ENCODE data around the gene LSAMP.
"Not testable (repeated sequence)": the region's sequence is repeated elsewhere in the genome, so short reads cannot be mapped to it uniquely, and the experiment has no call there.

The LSAMP gene

DNA sequence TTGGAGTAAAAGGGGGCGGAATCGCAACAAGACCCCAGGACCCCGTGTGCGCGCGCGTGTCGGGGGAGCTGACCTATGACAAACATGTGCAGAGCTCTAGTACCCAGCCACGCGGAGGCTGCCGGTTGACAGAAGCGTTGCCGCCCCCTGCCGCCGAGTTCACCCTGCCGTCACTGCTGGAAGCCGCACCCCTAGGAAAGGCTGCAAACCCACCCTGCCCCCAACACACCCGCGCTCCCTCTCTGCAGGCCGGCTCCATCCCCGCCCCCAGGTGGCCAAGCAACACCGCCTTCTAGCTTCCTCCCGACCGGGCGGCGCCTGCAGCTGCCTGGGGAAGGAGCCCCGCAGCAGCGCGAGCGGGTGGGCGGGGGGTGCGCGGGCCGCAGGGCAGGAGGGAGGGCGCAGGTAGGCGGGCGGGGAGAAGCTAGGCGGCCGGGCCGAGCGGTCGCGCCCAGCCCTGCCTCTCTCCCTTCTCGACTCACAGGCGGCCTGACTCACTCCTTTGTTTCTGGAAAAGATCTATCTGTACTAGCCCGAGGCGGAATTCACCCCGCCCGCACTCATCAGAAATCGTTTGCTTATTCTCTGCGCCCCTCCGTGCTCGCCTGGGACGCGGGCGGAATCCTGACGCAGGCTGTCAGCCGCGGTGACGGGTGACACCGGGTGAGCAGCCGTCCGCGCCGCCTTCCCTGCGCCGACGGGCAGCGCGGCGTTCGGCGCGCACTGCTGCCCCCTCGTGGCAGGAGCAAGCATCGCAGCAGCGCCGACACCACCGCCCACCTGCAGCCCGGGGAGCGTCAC, 661.1 kb downstream of the LSAMP start:
- no peak for TF ChIP-seq JUND (IDR thresholded peaks at IDR 0.05; ENCODE audit: low read depth)

DNA sequence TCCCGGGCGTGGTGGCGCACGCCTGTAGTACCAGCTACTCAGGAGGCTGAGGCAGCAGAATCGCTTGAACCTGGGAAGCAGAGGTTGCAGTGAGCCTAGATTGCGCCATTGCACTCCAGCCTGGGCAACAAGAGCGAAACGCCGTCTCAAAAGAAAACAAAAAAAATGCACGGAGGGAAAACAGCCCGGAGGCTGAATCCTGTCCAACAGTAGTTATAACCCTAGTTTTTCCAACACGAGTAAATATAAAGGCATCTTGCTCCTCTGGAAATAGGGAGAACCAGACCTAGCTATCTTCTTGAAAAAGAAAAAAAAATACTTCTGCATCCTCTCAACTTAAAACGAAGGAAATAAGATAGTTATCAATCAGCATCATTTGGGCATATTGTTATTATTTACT, 661.9 kb downstream of the LSAMP start:
- DNase-seq (ENCODE audit: low read depth in 1 of 2, low spot score in 1 of 2); in situ Hi-C loops (cut with HindIII; ENCODE audit: low pct_unique_long_range_greater_than_20kb, low sequenced_read_pairs): not testable (repeated sequence)

More for the DNA sequence above, 661.1 kb downstream of the LSAMP start:
- in situ Hi-C loops (cut with HindIII; ENCODE audit: low pct_unique_long_range_greater_than_20kb, low sequenced_read_pairs) = no loop called here
- DNase-seq (ENCODE audit: low read depth in 1 of 2, low spot score in 1 of 2) = peak; percentile 77 to 85

DNA sequence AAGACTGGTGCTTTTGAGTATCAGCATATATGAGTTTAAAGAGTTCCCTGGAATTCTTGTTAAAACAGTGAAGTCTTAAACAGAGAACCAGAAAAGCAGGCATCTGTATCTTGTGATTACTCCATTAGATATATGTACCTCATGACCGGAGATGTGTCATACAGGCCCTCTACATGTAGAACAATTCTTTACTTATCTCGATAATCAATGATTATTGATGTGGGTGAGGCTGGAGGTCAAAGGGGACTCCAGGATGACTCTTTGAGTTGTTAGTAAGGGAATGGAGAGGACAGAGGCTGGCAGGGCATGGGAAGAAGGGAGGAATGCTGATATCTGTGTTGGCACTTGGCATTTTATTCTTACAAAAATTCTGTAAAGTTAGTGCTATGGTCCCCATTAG, 666.3 kb downstream of the LSAMP start:
- TF ChIP-seq JUND (IDR thresholded peaks at IDR 0.05; ENCODE audit: low read depth) = no peak

DNA sequence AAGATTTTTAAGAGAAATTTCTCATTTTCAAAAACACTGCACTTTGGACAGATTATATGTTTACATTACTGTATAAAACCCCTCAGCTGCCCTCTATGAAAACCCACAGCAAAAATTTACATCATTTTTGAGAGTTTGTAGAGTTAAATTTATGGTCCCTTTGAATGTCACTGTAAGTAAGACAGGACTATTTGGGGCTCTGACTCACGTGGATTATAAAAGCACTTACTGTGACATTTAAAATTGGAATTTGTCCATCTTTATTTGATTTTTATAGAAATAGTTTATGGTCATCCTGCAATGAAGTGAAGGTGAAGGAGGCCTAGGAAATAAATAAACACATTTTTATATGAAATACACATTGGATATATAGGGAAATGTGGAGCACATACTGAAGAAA, 672.3 kb downstream of the LSAMP start:
- no peak for TF ChIP-seq JUND (IDR thresholded peaks at IDR 0.05; ENCODE audit: low read depth)
- in situ Hi-C loops (cut with HindIII; ENCODE audit: low pct_unique_long_range_greater_than_20kb, low sequenced_read_pairs) = no loop called here
- no peak for DNase-seq (ENCODE audit: low read depth in 1 of 2, low spot score in 1 of 2)

More for the DNA sequence above, 666.3 kb downstream of the LSAMP start:
- DNase-seq (ENCODE audit: low read depth in 1 of 2, low spot score in 1 of 2) = no peak
- in situ Hi-C loops (cut with HindIII; ENCODE audit: low pct_unique_long_range_greater_than_20kb, low sequenced_read_pairs) = no loop called here

DNA sequence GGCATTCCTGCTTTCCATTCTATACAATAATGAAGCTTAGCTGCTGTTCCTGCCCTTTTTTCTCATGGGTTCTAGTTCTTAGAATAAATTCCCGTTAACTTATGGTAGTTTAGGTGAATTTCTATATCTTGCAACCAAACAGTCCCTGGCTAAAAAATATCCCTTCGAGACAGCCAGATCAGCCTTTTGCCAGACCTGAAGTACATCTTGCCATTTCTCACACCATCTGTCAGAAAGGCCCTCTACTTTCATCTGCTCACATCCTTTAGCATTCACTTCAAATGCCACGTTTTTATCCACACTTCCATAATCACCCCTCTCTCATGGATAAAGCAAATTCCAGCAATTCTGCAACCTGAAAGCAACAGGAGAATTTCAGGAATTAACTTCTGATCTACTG, 676.6 kb downstream of the LSAMP start:
- in situ Hi-C loops (cut with HindIII; ENCODE audit: low pct_unique_long_range_greater_than_20kb, low sequenced_read_pairs) = no loop called here
- no peak for DNase-seq (ENCODE audit: low read depth in 1 of 2, low spot score in 1 of 2)
- TF ChIP-seq JUND (IDR thresholded peaks at IDR 0.05; ENCODE audit: low read depth) = no peak

DNA sequence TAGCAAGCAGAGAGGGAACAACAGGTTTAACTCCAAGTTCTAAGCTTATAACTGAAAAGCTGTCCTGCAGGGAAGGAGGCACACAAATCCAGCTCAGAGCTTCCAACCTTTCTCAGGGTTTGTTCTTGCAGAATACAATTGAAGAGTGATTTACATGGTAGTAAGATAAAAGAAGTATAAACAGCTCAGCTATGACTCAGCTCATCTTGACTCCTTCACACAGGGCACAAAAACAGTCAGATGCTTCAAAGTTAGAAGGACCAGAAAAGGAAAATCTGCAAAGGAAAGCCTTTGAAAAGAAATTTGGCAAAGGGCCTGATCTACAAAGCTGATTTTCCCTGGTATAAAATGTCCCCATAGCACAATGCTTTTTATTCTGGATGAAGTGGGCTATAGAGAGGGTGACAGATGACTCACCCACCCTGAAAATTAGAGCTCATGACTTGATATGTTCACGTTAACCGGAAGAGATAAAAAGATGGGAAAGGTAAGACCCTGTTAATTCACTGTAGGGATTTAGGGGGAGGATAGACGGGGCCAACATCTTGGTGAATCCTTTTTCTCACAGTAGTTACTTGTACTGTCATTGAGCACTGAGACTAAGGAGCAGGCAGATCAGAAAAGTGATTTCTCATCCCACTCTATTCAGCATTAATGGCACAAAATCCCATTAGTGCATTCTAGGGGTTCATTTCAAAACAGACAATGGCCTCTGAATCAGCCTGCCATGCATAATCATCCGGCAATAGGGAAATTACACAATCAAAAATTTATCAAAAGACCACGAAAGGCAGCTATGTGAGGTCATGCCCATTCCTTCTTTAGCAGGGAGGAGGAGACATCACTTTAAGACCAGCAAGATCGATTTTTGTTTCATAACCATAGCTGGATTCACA, 678.5 kb downstream of the LSAMP start:
- in situ Hi-C loops (cut with HindIII; ENCODE audit: low pct_unique_long_range_greater_than_20kb, low sequenced_read_pairs) = no loop called here
- TF ChIP-seq JUND (IDR thresholded peaks at IDR 0.05; ENCODE audit: low read depth) = no peak
- no peak for DNase-seq (ENCODE audit: low read depth in 1 of 2, low spot score in 1 of 2)

DNA sequence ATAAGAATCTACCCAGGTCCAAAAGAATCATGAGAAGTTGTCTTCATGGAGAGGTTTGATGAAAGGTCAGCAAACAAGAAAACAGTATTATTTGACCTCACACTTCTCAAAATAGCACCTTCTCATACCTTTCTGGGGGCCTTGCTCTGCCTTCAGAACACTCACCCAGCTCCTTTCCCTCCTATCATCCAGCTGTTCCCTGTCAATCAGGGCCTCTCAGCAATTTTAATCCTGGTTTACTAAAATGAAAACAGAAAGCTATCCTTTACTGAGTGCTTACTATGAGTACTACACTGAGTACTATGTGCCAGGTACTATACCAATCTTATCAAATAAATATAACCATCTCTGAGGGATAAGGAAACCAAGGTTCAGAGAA, 683.4 kb downstream of the LSAMP start:
- TF ChIP-seq JUND (IDR thresholded peaks at IDR 0.05; ENCODE audit: low read depth) = no peak
- DNase-seq (ENCODE audit: low read depth in 1 of 2, low spot score in 1 of 2) = no peak
- in situ Hi-C loops (cut with HindIII; ENCODE audit: low pct_unique_long_range_greater_than_20kb, low sequenced_read_pairs) = no loop called here

DNA sequence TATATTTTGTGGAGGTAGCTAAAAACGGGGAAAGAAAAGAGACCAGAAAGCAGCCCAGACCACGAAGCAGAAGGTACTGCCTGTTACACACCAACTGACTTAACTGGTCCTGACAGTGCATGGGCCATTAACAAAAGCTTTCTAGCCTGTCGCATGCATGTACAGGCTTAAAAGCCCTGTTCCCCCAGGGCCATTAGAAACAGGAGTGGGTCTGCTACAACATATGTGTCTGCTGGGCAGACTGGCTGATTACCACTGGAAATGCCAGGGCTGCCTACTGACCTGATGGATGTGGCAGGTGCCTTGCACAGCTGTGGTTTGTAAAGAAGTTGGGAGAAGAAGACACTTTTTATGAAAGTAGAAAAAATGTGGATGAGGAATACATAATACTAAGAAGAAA, 684.6 kb downstream of the LSAMP start:
- no peak for TF ChIP-seq JUND (IDR thresholded peaks at IDR 0.05; ENCODE audit: low read depth)
- DNase-seq (ENCODE audit: low read depth in 1 of 2, low spot score in 1 of 2) = no peak
- in situ Hi-C loops (cut with HindIII; ENCODE audit: low pct_unique_long_range_greater_than_20kb, low sequenced_read_pairs) = no loop called here

DNA sequence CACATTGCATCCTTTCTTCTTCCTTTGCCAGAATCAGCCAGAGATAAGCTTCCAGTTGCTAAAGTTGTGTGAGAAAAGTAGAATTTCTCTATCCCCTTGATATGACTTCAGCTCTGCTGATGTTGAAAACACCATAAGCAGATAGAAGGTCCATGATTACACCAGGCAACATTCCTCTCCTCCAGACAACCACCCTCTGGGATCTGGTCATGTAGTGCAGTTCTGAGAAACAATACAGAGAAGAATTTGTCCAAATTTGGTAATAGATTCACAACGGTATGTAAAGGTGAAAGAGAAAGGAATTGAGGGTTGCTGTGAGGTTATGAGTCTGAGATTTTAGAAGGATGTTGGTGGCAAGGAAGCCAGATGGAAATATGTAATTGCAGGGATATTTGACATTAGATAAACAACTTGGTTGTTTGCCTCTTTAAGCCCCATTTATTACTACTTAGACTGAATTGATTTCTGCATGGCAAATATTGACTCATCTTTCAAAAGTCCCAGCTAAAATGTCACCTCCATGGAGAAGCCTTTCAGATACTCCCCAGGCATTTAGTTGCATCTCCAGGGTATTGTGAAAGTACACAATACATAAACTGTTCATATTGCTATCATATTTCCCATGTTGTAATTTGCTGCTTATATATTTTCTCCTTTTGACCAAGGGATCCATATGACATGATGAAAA, 687.1 kb downstream of the LSAMP start:
- no peak for DNase-seq (ENCODE audit: low read depth in 1 of 2, low spot score in 1 of 2)
- in situ Hi-C loops (cut with HindIII; ENCODE audit: low pct_unique_long_range_greater_than_20kb, low sequenced_read_pairs) = no loop called here
- TF ChIP-seq JUND (IDR thresholded peaks at IDR 0.05; ENCODE audit: low read depth) = no peak

DNA sequence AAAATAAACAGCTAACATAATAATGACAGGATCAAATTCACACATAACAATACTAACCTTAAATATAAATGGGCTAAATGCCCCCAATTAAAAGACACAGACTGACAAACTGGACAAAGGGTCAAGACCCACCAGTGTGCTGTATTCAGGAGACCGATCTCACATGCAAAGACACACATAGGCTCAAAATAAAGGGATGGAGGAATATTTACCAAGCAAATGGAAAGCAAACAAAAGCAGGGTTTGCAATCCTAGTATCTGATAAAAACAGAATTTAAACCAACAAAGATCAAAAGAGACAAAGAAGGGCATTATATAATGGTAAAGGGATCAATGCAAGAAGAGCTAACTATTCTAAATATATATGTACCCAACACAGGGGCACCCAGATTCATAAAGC, 692.3 kb downstream of the LSAMP start:
- DNase-seq (ENCODE audit: low read depth in 1 of 2, low spot score in 1 of 2); in situ Hi-C loops (cut with HindIII; ENCODE audit: low pct_unique_long_range_greater_than_20kb, low sequenced_read_pairs): not testable (repeated sequence)

Measured in T47D (cell line).